PC-9 (cell line): ENCODE results near the gene CABS1.

ENCODE experiments used
- EZH2 ChIP-seq: fragments of 200-600 bp; sonication (generic); IDR thresholded peaks from 2 replicates; pipeline ENCODE4 v1.8.0; 2017; ENCODE audit warnings: antibody characterized with exemption, low read depth
- TF ChIP-seq, protein P1 (sequence below): fragments of 200-600 bp; sonication (generic); conservative IDR thresholded peaks from 2 replicates; pipeline ENCODE4 v1.6.1; 2017; ENCODE audit warnings: mixed run types, antibody characterized with exemption, mild to moderate bottlenecking, moderate library complexity

DNA sequence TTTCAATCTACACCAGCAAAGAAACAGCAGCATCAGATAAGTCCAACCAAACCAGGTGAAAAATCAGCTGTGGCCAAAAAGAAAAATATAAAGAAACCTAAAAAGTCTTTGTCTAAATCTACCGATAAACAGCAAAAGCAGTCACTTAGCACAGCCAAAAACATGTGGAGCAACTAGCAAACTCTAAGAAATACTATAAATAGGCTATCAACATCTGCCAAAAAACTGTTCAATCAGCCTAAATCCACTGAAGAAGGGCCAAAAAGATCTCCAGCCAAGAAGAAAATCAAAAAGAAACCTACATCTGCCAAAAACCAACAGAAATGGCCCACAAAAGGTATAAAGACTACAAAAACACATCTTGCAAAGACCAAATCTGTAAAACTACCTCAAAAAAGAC is 36.7 kb upstream of the CABS1 start:
- TF ChIP-seq, protein P1, sequence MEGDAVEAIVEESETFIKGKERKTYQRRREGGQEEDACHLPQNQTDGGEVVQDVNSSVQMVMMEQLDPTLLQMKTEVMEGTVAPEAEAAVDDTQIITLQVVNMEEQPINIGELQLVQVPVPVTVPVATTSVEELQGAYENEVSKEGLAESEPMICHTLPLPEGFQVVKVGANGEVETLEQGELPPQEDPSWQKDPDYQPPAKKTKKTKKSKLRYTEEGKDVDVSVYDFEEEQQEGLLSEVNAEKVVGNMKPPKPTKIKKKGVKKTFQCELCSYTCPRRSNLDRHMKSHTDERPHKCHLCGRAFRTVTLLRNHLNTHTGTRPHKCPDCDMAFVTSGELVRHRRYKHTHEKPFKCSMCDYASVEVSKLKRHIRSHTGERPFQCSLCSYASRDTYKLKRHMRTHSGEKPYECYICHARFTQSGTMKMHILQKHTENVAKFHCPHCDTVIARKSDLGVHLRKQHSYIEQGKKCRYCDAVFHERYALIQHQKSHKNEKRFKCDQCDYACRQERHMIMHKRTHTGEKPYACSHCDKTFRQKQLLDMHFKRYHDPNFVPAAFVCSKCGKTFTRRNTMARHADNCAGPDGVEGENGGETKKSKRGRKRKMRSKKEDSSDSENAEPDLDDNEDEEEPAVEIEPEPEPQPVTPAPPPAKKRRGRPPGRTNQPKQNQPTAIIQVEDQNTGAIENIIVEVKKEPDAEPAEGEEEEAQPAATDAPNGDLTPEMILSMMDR: no peak
- no peak for TF ChIP-seq EZH2
